GM23248 (cell line): ENCODE results near the gene NCAM1. TPM values are rescaled to one million over a fixed set of nuclear protein-coding genes. Genes with fewer than 3 reads are reported as not detected.

Experiments used
- DNase-seq: peaks from one replicate; pipeline ENCODE4 v3.0.0-alpha.2; 2015
- H2AFZ ChIP-seq: fragments of 200-600 bp; sonication (generic); 2 replicates; pipeline ENCODE4 v1.6.1; 2016; ENCODE audit warnings: antibody characterized with exemption
- H3F3A ChIP-seq: fragments of 200-600 bp; sonication (generic); 2 replicates; pipeline ENCODE4 v1.6.1; 2016; ENCODE audit warnings: mild to moderate bottlenecking, antibody characterized with exemption, mixed run types; ENCODE audit not compliant: insufficient read depth
- H3K27ac ChIP-seq: fragments of 200-600 bp; sonication (generic); 2 replicates; pipeline ENCODE4 v1.5.1; 2016; ENCODE audit warnings: mild to moderate bottlenecking
- H3K27me3 ChIP-seq: fragments of 200-600 bp; sonication (generic); replicated peaks from 2 replicates; pipeline ENCODE4 v1.6.1; 2016; ENCODE audit warnings: mild to moderate bottlenecking; ENCODE audit not compliant: insufficient read depth
- H3K36me3 ChIP-seq: fragments of 200-600 bp; sonication (generic); 2 replicates; pipeline ENCODE4 v1.6.1; 2016; ENCODE audit warnings: low read depth, mild to moderate bottlenecking
- H3K4me1 ChIP-seq: fragments of 200-600 bp; sonication (generic); 2 replicates; pipeline ENCODE4 v1.6.1; 2016; ENCODE audit warnings: mild to moderate bottlenecking; ENCODE audit not compliant: insufficient read depth
- H3K4me2 ChIP-seq: fragments of 200-600 bp; sonication (generic); one replicate; pipeline ENCODE4 v1.6.1; 2016; ENCODE audit warnings: mild to moderate bottlenecking; ENCODE audit not compliant: unreplicated experiment
- H3K4me3 ChIP-seq: fragments of 200-600 bp; sonication (generic); 2 replicates; pipeline ENCODE4 v1.5.1; 2016; ENCODE audit warnings: mild to moderate bottlenecking
- H3K79me2 ChIP-seq: fragments of 200-600 bp; sonication (generic); 2 replicates; pipeline ENCODE4 v1.6.1; 2016; ENCODE audit warnings: mild to moderate bottlenecking; ENCODE audit not compliant: insufficient read depth
- H3K9ac ChIP-seq: fragments of 200-600 bp; sonication (generic); 2 replicates; pipeline ENCODE4 v1.6.1; 2016; ENCODE audit warnings: mild to moderate bottlenecking
- H3K9me2 ChIP-seq: fragments of 200-600 bp; sonication (generic); 2 replicates; pipeline ENCODE4 v1.6.1; 2016; ENCODE audit warnings: mixed run types, mild to moderate bottlenecking, moderate library complexity; ENCODE audit not compliant: insufficient read depth
- H3K9me3 ChIP-seq: fragments of 200-600 bp; sonication (generic); one replicate; pipeline ENCODE4 v1.6.1; 2017; ENCODE audit warnings: low read depth
- H4K20me1 ChIP-seq: fragments of 200-600 bp; sonication (generic); 2 replicates; pipeline ENCODE4 v1.6.0; 2016; ENCODE audit not compliant: insufficient read depth
- EZH2 ChIP-seq: fragments of 200-600 bp; sonication (generic); IDR thresholded peaks from 2 replicates; pipeline ENCODE4 v1.6.1; 2018; ENCODE audit warnings: antibody characterized with exemption, mild to moderate bottlenecking; ENCODE audit not compliant: insufficient read depth, poor library complexity, severe bottlenecking
- EZH2phosphoT487 ChIP-seq: fragments of 200-600 bp; sonication (generic); IDR thresholded peaks from 2 replicates; pipeline ENCODE4 v1.6.1; 2018; ENCODE audit warnings: antibody characterized with exemption, moderate library complexity, mild to moderate bottlenecking, low read depth; ENCODE audit not compliant: insufficient read depth
- WGBS, 2 experiments: methylation state at CpG; one replicate each; pipeline ENCODE4 v1.1.6; 2015 to 2017; ENCODE audit warnings: low lambda C conversion rate in 2 of 2, low coverage in 1 of 2; ENCODE audit errors: missing lambda C conversion rate in 2 of 2; 5-methylcytosine and 5-hydroxymethylcytosine counted together
- in situ Hi-C: fragments of 300-500 bp; cut with MboI; formaldehyde crosslinking; loops from 2 replicates; pipeline ENCODE4 v1.15.0; 2020
- polyA plus RNA-seq: library from polyadenylated mRNA; unstranded; fragments of >200 nt; fragmentation: Nextera tagmentation; extraction: Ambion mirVana; gene quantifications from 2 replicates; pipeline ENCODE4 v1.2.1, GENCODE V29; 2016
- total RNA-seq: library from RNA; depleted of rRNA; stranded (reverse); fragments of >200 nt; shearing (Covaris generic); gene quantifications from 2 replicates; pipeline ENCODE4 v1.2.3, GENCODE V29; 2014

The NCAM1 gene
- total and polyA plus RNA-seq, 2 experiments from 2014 or later: 1.5 to 1.8 TPM

DNA sequence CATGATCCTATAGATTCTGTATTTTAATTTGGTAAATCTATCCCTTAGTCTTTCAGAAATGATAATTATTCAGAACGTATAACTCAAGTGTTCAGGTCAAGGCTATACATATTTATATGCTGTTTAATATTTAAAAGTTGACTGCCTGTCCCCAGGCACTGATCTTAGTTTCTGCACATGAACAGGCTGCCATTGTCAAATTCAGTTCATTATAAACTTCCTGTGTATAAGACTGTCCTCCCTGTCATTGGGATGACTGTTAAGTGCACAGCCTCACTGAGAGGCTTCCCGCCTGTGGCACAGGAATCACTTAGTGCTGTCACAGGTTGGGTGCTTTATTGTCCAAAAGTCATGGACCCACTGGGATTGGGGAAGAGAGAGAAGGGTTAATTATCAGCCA lies 261.0 kb downstream of the NCAM1 start:
- no peak overlapping the region for H2AFZ ChIP-seq
- H3K36me3 ChIP-seq: no peaks in the 10 kb centered on the region
- no peaks in the 10 kb centered on the region for H3K4me1 ChIP-seq
- no peaks in the 10 kb centered on the region for H3K79me2 ChIP-seq
- no peak for TF ChIP-seq EZH2phosphoT487
- H3K4me3 ChIP-seq: no peak overlapping the region
- H3K9me3 ChIP-seq: no peaks in the 10 kb centered on the region
- no peak overlapping the region for H3K9ac ChIP-seq
- H3K27me3 ChIP-seq: no peaks in the 10 kb centered on the region
- no peak overlapping the region for H3K27ac ChIP-seq
- H3K9me2 ChIP-seq: no peaks in the 10 kb centered on the region
- DNase-seq: no peak
- WGBS, 2 experiments: 66 to 70% methylated on average over 2 of the region's 2 CpGs
- no peaks in the 10 kb centered on the region for H4K20me1 ChIP-seq
- no peaks in the 10 kb centered on the region for H3F3A ChIP-seq
- no peak overlapping the region for H3K4me2 ChIP-seq
- in situ Hi-C loops: no loop called here

DNA sequence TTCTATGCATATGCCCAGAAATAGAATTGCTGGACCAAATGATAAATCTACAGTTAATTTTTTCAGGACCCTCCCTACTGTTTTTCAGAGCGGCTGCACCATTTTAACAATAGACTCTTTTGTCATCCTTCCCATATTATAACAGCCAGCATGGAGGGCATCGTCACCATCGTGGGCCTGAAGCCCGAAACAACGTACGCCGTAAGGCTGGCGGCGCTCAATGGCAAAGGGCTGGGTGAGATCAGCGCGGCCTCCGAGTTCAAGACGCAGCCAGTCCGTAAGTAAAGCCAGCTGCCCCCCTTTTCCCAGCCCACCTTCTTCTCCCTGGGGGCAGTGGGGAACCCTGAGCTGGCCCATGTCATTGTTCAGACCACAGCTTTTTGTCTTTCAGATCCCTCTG lies 273.7 kb downstream of the NCAM1 start:
- no peak overlapping the region for H3K27ac ChIP-seq
- no peaks in the 10 kb centered on the region for H4K20me1 ChIP-seq
- in situ Hi-C loops: no loop called here
- no peaks in the 10 kb centered on the region for H3K9me3 ChIP-seq
- H3K4me2 ChIP-seq: no peak overlapping the region
- H3K27me3 ChIP-seq: no peaks in the 10 kb centered on the region
- H3F3A ChIP-seq: no peaks in the 10 kb centered on the region
- WGBS, 2 experiments: 92 to 95% methylated on average over 14 of the region's 14 CpGs
- no peak overlapping the region for H2AFZ ChIP-seq
- no peak overlapping the region for H3K4me3 ChIP-seq
- no peak overlapping the region for H3K9ac ChIP-seq
- no peaks in the 10 kb centered on the region for H3K36me3 ChIP-seq
- no peak for DNase-seq
- H3K9me2 ChIP-seq: no peaks in the 10 kb centered on the region
- no peaks in the 10 kb centered on the region for H3K4me1 ChIP-seq
- TF ChIP-seq EZH2 (no peak), EZH2phosphoT487 (no peak)
- no peaks in the 10 kb centered on the region for H3K79me2 ChIP-seq

DNA sequence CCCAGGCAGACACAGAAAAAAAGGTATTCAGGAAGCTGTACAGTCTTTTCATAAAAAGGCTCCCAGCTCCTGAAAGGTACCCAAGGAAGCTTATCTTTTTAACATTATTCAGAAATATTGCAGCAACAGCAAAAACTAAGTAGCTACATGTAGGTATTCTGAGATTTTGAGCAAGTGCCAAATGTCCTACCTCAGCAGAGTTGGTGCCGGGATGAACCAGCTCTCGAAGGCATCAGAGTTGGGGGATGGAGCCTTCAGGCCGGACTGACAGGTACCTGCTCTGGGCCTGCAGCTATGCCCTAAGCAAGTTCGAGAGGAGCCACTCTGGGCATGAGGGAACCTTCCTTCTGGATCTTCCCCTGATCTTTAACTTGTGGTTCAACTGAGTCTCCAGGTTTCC lies 276.0 kb downstream of the NCAM1 start:
- Histone ChIP-seq H3K9me2 (no peaks in the 10 kb centered on the region), H3K36me3 (no peaks in the 10 kb centered on the region), H3K9ac (no peak overlapping the region), H3K79me2 (no peaks in the 10 kb centered on the region), H3K4me2 (no peak overlapping the region), H3K27me3 (no peaks in the 10 kb centered on the region), H3K4me1 (no peaks in the 10 kb centered on the region), H3K4me3 (no peak overlapping the region), H3F3A (no peaks in the 10 kb centered on the region), H4K20me1 (no peaks in the 10 kb centered on the region), H3K27ac (no peak overlapping the region), H2AFZ (no peak overlapping the region), H3K9me3 (no peaks in the 10 kb centered on the region)
- no peak for DNase-seq
- WGBS, 2 experiments: 78 to 82% methylated on average over 4 of the region's 4 CpGs
- TF ChIP-seq EZH2phosphoT487 (no peak), EZH2 (no peak)
- in situ Hi-C loops: no loop called here

GRCh38 chr11:113238721-113239120 lies 277.5 kb downstream of the NCAM1 start:
- no peaks in the 10 kb centered on the region for H3K4me1 ChIP-seq
- no peaks in the 10 kb centered on the region for H3K36me3 ChIP-seq
- H3K27me3 ChIP-seq: no peaks in the 10 kb centered on the region
- no peaks in the 10 kb centered on the region for H3F3A ChIP-seq
- no peak overlapping the region for H3K9ac ChIP-seq
- no peak overlapping the region for H3K27ac ChIP-seq
- H3K79me2 ChIP-seq: no peaks in the 10 kb centered on the region
- 93 to 95% methylated on average over 5 of the region's 5 CpGs for WGBS, 2 experiments
- H3K9me3 ChIP-seq: no peaks in the 10 kb centered on the region
- in situ Hi-C loops: no loop called here
- TF ChIP-seq EZH2phosphoT487 (no peak), EZH2 (no peak)
- no peaks in the 10 kb centered on the region for H3K9me2 ChIP-seq
- no peak overlapping the region for H2AFZ ChIP-seq
- no peak overlapping the region for H3K4me3 ChIP-seq
- no peak overlapping the region for H3K4me2 ChIP-seq
- H4K20me1 ChIP-seq: no peaks in the 10 kb centered on the region
- no peak for DNase-seq

GRCh38 chr11:113240389-113240788 lies 279.2 kb downstream of the NCAM1 start:
- Histone ChIP-seq H3K27ac (no peak overlapping the region), H3K4me3 (no peak overlapping the region), H3K27me3 (no peaks in the 10 kb centered on the region), H4K20me1 (no peaks in the 10 kb centered on the region), H3K36me3 (no peaks in the 10 kb centered on the region), H3K79me2 (no peaks in the 10 kb centered on the region), H3K9ac (no peak overlapping the region), H3K4me1 (no peaks in the 10 kb centered on the region), H3F3A (no peaks in the 10 kb centered on the region), H3K4me2 (no peak overlapping the region), H2AFZ (no peak overlapping the region), H3K9me3 (no peaks in the 10 kb centered on the region), H3K9me2 (no peaks in the 10 kb centered on the region)
- no peak for DNase-seq
- TF ChIP-seq EZH2phosphoT487 (no peak), EZH2 (no peak)
- in situ Hi-C loops: no loop called here
- WGBS, 2 experiments: 90 to 95% methylated on average over 5 of the region's 5 CpGs
